T-helper 2 cell treated with Interferon-gamma antibody and Interleukin-4, amounts not matched to agents 5 μg/mL and 100 μg/mL, for 36 hours (primary cell): ENCODE results near the gene NCDN.

ENCODE experiments used
- DNase-seq: peaks from one replicate; pipeline ENCODE4 v3.0.0; 2021; ENCODE audit warnings: low spot score
- H3K27ac Mint-ChIP-seq: one replicate; pipeline ENCODE4 v1.8.0; 2021; ENCODE audit warnings: mild to moderate bottlenecking, mixed read lengths
- H3K27me3 Mint-ChIP-seq: one replicate; pipeline ENCODE4 v1.8.0; 2021; ENCODE audit warnings: low read depth, mixed read lengths
- H3K36me3 Mint-ChIP-seq: one replicate; pipeline ENCODE4 v1.8.0; 2021; ENCODE audit warnings: low read depth, mixed read lengths
- H3K4me1 Mint-ChIP-seq: one replicate; pipeline ENCODE4 v1.8.0; 2021; ENCODE audit warnings: low read depth, mixed read lengths
- H3K4me3 Mint-ChIP-seq: one replicate; pipeline ENCODE4 v1.8.0; 2022; ENCODE audit warnings: mild to moderate bottlenecking, moderate library complexity, mixed read lengths
- H3K9me3 Mint-ChIP-seq: one replicate; pipeline ENCODE4 v1.8.0; 2021; ENCODE audit warnings: mixed read lengths

The NCDN gene

DNA sequence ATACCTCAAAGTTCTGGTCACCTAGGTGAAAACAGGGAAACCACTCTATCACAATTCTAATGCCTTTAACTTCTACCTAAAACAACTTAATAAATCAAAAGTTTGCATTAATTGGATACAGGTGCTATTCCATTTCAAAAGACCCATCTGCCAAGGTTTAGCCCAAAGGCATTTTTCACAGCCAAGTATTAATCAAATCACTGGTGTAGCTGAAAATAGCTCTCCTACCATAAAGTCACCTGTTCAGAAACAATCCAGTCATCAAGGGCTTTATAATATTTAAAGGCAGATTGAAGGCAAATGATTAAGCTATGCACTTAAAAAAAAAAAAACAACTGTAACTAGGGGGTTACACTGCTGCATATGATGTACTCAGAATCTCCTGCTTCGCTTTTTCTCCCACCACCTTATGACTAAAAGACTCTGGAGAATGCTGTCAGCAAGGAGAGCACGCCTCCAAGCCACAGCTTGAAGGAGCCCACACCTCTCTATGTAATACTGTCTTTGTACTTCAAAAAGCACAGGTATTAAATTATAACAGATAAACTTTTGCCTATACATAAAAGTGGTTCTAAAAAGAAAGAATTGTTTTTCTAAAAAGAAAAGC lies 20.9 kb upstream of the NCDN start:
- H3K36me3 Mint-ChIP-seq: peaks cover 64% of the 10 kb centered on the region
- H3K9me3 Mint-ChIP-seq: peaks cover 2% of the 10 kb centered on the region
- peaks cover 53% of the 10 kb centered on the region for H3K4me1 Mint-ChIP-seq
- no peak for DNase-seq
- H3K27me3 Mint-ChIP-seq: no peaks in the 10 kb centered on the region
- H3K27ac Mint-ChIP-seq: no peak overlapping the region
- H3K4me3 Mint-ChIP-seq: no peak overlapping the region

- peak overlapping the region; percentile 46 for H3K4me3 Mint-ChIP-seq
- DNase-seq: no peak
- H3K27me3 Mint-ChIP-seq: no peaks in the 10 kb centered on the region
- peaks cover 56% of the 10 kb centered on the region for H3K36me3 Mint-ChIP-seq
- no peaks in the 10 kb centered on the region for H3K9me3 Mint-ChIP-seq
- H3K4me1 Mint-ChIP-seq: peaks cover 56% of the 10 kb centered on the region
- peak overlapping the region; percentile 10 for H3K27ac Mint-ChIP-seq
Measured at GRCh38 chr1:35537806-35538205, 19.8 kb upstream of the NCDN start.

GRCh38 chr1:35539073-35539823 lies 18.4 kb upstream of the NCDN start:
- Mint-ChIP-seq H3K9me3 (no peaks in the 10 kb centered on the region), H3K4me3 (peak overlapping the region; percentile 80), H3K4me1 (peaks cover 59% of the 10 kb centered on the region), H3K36me3 (peaks cover 53% of the 10 kb centered on the region), H3K27ac (peak overlapping the region; percentile 90), H3K27me3 (no peaks in the 10 kb centered on the region)
- no peak for DNase-seq

DNA sequence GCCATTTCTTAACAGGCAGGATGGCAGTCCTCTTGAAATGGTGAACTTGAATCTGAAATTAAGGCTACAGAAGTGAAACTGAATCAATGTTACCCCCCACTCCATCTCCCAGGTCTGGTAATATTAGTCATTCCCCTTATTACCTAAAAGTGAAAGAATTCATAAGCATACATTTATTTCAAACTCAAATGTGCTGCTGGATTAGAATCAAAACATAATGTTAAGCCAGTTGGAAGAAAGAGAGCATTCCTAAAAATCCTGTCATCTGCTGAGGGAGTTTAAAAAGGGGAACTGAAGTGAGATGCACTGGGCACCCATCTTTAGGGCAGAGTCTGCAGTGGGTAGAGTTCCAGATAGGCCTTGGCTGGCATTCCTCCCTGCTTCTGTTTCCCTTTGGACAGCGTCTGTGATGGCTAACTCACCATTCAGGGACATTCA lies 17.8 kb upstream of the NCDN start:
- Mint-ChIP-seq H3K4me1 (peaks cover 60% of the 10 kb centered on the region), H3K27ac (peak overlapping the region; percentile 90), H3K27me3 (no peaks in the 10 kb centered on the region), H3K4me3 (peak overlapping the region; percentile 80), H3K9me3 (no peaks in the 10 kb centered on the region), H3K36me3 (peaks cover 53% of the 10 kb centered on the region)
- DNase-seq: no peak

DNA sequence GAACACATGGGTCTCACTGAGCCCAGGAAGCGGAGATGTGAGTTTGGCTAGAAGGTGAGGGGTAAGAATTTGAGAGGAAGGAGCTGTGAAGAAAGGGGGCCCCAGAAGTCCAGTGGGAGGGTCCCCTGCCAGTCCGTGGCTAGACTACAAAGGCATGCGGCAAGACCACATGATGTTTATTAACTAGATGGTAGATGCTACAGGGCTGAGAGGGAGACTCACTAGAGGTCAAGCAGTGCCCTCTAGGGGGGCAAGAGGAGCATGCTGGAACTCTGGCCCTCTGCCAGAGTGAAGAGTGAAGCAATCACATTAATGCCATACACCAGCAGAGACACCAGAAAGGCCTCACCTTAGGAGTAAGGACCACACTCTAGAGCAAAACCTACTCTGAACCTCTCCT lies 12.6 kb upstream of the NCDN start:
- no peak for DNase-seq
- Mint-ChIP-seq H3K9me3 (no peaks in the 10 kb centered on the region), H3K36me3 (peaks cover 57% of the 10 kb centered on the region), H3K27me3 (no peaks in the 10 kb centered on the region), H3K27ac (no peak overlapping the region), H3K4me3 (no peak overlapping the region), H3K4me1 (peaks cover 26% of the 10 kb centered on the region)

GRCh38 chr1:35546614-35547013 lies 11.0 kb upstream of the NCDN start:
- Mint-ChIP-seq H3K27me3 (no peaks in the 10 kb centered on the region), H3K4me1 (peaks cover 18% of the 10 kb centered on the region), H3K9me3 (no peaks in the 10 kb centered on the region), H3K36me3 (peaks cover 49% of the 10 kb centered on the region), H3K27ac (no peak overlapping the region), H3K4me3 (no peak overlapping the region)
- DNase-seq: no peak

GRCh38 chr1:35553851-35554250 lies 3.7 kb upstream of the NCDN start:
- H3K36me3 Mint-ChIP-seq: peaks cover 34% of the 10 kb centered on the region
- no peak for DNase-seq
- H3K27ac Mint-ChIP-seq: no peak overlapping the region
- peaks cover 30% of the 10 kb centered on the region for H3K4me1 Mint-ChIP-seq
- no peaks in the 10 kb centered on the region for H3K9me3 Mint-ChIP-seq
- H3K4me3 Mint-ChIP-seq: no peak overlapping the region
- peaks cover 3% of the 10 kb centered on the region for H3K27me3 Mint-ChIP-seq

DNA sequence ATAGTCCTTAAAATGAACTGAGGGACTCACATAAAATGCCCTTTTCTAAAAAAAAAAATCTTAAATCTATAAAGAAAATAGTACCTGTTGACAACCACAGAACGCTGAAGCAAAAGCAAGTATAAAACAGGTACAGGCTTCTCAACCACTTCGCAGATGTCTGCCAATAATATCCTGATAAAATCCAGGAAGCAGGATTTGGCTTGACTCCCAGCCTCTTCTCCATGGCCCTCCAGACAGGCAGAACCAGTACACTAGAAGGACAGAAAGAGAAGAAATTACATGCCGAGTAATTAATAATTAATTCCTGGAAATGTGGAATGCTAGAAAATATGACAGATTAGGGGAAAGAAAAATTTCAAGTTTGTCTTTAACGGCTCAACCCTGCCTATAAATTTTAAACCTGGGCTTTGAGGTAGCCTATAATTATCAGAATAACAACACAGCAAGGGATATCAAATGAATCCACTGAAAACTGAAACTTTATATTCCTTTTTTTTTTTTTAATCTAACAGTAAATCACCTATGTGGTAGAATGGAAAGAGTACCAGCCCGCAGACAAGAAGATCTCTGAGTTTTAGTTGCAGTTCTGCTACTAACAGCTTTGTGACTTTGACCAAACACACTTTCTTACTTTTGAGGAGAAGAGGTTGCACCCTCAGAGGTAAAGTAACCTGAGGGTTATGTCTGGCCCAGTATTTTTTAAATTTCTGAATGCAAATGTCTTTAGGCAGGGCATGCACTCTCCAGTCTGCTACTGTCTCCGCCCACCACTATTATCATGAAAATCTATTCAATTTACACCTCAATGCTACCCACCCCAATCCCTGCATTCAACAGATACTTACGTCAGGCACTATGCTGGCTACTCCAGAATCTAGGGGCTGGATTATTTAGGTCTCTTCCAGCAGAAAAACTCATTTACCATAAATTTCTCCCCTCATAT lies 3.1 kb upstream of the NCDN start:
- Mint-ChIP-seq H3K36me3 (peaks cover 31% of the 10 kb centered on the region), H3K27ac (no peak overlapping the region), H3K9me3 (no peaks in the 10 kb centered on the region), H3K4me1 (peaks cover 30% of the 10 kb centered on the region), H3K4me3 (no peak overlapping the region), H3K27me3 (peaks cover 3% of the 10 kb centered on the region)
- DNase-seq: no peak

DNA sequence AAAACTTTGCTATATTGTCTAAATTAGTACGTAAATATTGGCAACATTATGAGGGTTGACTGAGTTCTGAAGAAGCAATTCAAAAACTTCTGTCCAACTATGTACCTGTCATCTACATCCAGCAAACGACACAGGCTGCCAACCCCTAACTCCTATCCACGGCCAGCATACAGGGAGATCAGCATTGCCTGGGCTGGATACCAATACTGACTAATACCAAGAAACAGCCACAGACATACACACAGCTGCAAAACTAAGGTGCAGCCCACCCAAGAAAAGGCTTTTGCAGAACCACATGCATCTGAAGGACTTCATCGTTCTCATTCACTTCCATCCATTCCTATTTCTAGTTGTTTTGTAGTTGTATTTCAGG lies 2.4 kb upstream of the NCDN start:
- peaks cover 3% of the 10 kb centered on the region for H3K27me3 Mint-ChIP-seq
- H3K36me3 Mint-ChIP-seq: peaks cover 25% of the 10 kb centered on the region
- H3K9me3 Mint-ChIP-seq: no peaks in the 10 kb centered on the region
- H3K27ac Mint-ChIP-seq: peak overlapping the region; percentile 1
- no peak for DNase-seq
- H3K4me1 Mint-ChIP-seq: peaks cover 30% of the 10 kb centered on the region
- peak overlapping the region; percentile 97 for H3K4me3 Mint-ChIP-seq

- Mint-ChIP-seq H3K9me3 (no peaks in the 10 kb centered on the region), H3K36me3 (peaks cover 25% of the 10 kb centered on the region), H3K27ac (peak overlapping the region; percentile 81), H3K4me1 (peaks cover 30% of the 10 kb centered on the region), H3K27me3 (peaks cover 3% of the 10 kb centered on the region), H3K4me3 (peak overlapping the region; percentile 97)
- no peak for DNase-seq
Measured at GRCh38 chr1:35555601-35556477, 1.8 kb upstream of the NCDN start.

DNA sequence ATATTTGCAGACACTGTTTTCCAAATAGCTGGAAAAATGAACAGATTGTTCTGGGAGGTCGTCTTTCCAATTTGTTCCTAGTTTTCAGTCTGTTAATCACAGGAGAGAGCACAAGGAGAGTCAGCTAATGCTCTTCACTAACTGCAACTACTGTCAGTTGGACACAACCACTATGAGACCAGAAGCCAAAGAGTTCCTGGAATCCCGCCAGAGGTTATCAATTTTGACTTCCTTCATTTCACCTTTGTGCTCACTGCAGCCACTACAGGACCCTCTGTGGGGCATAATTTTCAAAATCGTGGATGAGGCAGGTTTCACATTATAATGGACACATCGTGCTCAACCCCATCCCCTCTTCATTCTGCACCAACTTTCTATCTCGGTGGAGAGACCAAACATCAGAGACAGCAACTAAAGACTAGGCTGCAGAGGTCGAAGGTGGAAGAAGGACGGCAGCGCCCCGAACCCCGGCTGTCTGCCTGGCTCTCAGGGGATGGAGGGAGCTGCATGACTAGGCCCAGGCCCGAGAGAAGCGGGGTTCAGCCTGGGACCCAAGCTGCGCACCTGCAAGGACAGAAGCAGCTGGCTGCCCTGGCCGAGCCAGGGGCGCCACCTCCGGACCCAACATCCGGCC lies 998 bp upstream of the NCDN start:
- peak overlapping the region; percentile 97 for H3K4me3 Mint-ChIP-seq
- no peak for DNase-seq
- no peaks in the 10 kb centered on the region for H3K9me3 Mint-ChIP-seq
- peaks cover 32% of the 10 kb centered on the region for H3K4me1 Mint-ChIP-seq
- peak overlapping the region; percentile 81 for H3K27ac Mint-ChIP-seq
- peaks cover 3% of the 10 kb centered on the region for H3K27me3 Mint-ChIP-seq
- peaks cover 26% of the 10 kb centered on the region for H3K36me3 Mint-ChIP-seq

DNA sequence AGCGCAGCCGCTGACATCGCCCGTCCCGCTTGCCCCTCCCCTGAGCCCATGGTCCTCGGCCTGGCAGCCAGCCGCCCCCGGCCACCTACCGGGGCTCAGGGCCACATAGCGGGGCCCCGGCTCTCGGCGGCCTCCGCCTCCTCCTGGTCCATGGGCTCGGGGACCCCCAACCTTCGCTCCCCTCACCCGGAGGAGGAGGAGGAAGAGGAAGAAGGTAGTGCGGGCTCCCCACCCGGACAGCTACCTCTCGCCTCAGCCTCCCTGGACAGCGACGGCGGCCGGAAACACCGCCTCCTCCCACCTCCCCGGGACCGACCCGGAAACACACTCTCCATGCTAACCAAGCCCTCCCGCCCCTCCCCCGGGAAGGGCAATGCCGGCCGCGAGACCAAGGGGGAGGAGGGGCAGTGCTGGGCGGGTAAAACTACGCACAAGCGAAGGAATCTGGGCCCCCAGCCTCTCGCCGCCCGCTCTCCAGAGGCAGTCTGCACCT lies 435 bp upstream of the NCDN start, which contains the start of gene KIAA0319L:
Gene KIAA0319L (minus strand): TSS at position 286 of the 493 bp plus-strand sequence. CDS start 2,912 bp downstream, outside the sequence.
- peak; percentile 40 for DNase-seq
- peaks cover 32% of the 10 kb centered on the region for H3K4me1 Mint-ChIP-seq
- H3K36me3 Mint-ChIP-seq: peaks cover 23% of the 10 kb centered on the region

More for the DNA sequence above, 435 bp upstream of the NCDN start, which contains the start of gene KIAA0319L:
- no peaks in the 10 kb centered on the region for H3K9me3 Mint-ChIP-seq
- H3K4me3 Mint-ChIP-seq: peak within 1 kb of the TSS; percentile 97
- peak within 1 kb of the TSS; percentile 98 for H3K27ac Mint-ChIP-seq
- H3K27me3 Mint-ChIP-seq: peaks cover 3% of the 10 kb centered on the region
